OCI-LY7 (cell line): ENCODE data around the gene ZC3H18. TPM values are rescaled to one million over a fixed set of nuclear protein-coding genes. Genes with fewer than 3 reads are reported as not detected.

ENCODE experiments used
- BruUV-seq: library from RNA; stranded (reverse); fragments of 400-500 nt; replicated peaks from 2 replicates; lab custom pipeline; 2021; lab: Mats Ljungman, UMichigan
- CTCF ChIA-PET: fragments of 300-600 bp; sonication (Branson Sonifier 250); formaldehyde crosslinking; loops from one replicate; lab custom pipeline; 2022; ENCODE audit warnings: antibody characterized with exemption; ENCODE audit not compliant: unreplicated experiment; lab: Charles Lee
- POLR2A ChIA-PET: fragments of 300-600 bp; sonication (Branson Sonifier 250); formaldehyde crosslinking; loops from one replicate; lab custom pipeline; 2022; ENCODE audit warnings: antibody characterized with exemption; lab: Charles Lee
- DNase-seq: peaks from one replicate; pipeline ENCODE4 v3.0.0-alpha.2; 2015; ENCODE audit warnings: low spot score
- H2AFZ ChIP-seq: fragments of 200-600 bp; sonication (generic), shearing (Covaris generic); 2 replicates; pipeline ENCODE4 v1.6.1; 2014; ENCODE audit warnings: mild to moderate bottlenecking, antibody characterized with exemption, low read length, moderate library complexity
- H3K27ac ChIP-seq: fragments of 200-600 bp; sonication (generic); 2 replicates; pipeline ENCODE4 v1.5.1; 2014; ENCODE audit warnings: mixed run types, low read depth, mild to moderate bottlenecking, moderate library complexity, low read length, inconsistent platforms; ENCODE audit not compliant: poor library complexity, severe bottlenecking
- H3K36me3 ChIP-seq: fragments of 200-600 bp; sonication (generic); 2 replicates; pipeline ENCODE4 v1.6.1; 2014; ENCODE audit warnings: mild to moderate bottlenecking, antibody characterized with exemption, low read length, moderate library complexity, mixed read lengths; ENCODE audit not compliant: insufficient read depth
- H3K4me1 ChIP-seq: fragments of 200-600 bp; sonication (generic); 2 replicates; pipeline ENCODE4 v1.5.1; 2014; ENCODE audit warnings: mild to moderate bottlenecking, low read length; ENCODE audit not compliant: insufficient read depth, poor library complexity, severe bottlenecking
- H3K4me2 ChIP-seq: fragments of 200-600 bp; sonication (generic); 2 replicates; pipeline ENCODE4 v1.6.1; 2014; ENCODE audit warnings: mild to moderate bottlenecking, low read length
- H3K4me3 ChIP-seq: fragments of 200-600 bp; sonication (generic); 2 replicates; pipeline ENCODE4 v1.5.1; 2014; ENCODE audit warnings: mild to moderate bottlenecking, low read depth, low read length; ENCODE audit not compliant: poor library complexity, severe bottlenecking
- H3K79me2 ChIP-seq: fragments of 200-600 bp; sonication (generic); 2 replicates; pipeline ENCODE4 v1.6.1; 2016; ENCODE audit warnings: low read depth, mild to moderate bottlenecking, low read length, moderate library complexity, mixed read lengths; ENCODE audit not compliant: insufficient read depth
- H3K9me2 ChIP-seq: fragments of 200-600 bp; sonication (generic); 2 replicates; pipeline ENCODE4 v1.6.1; 2016; ENCODE audit warnings: mild to moderate bottlenecking, low read length, mixed read lengths; ENCODE audit not compliant: insufficient read depth
- H3K9me3 ChIP-seq: fragments of 200-600 bp; sonication (generic); 2 replicates; pipeline ENCODE4 v1.6.1; 2014; ENCODE audit warnings: mild to moderate bottlenecking, mixed run types, low read length, mixed read lengths
- H4K20me1 ChIP-seq: fragments of 200-600 bp; sonication (generic); 2 replicates; pipeline ENCODE4 v1.6.1; 2014; ENCODE audit warnings: mild to moderate bottlenecking, antibody characterized with exemption, low read length, moderate library complexity, mixed read lengths; ENCODE audit not compliant: insufficient read depth
- CTCF ChIP-seq: fragments of 200-600 bp; sonication (generic); conservative IDR thresholded peaks from 2 replicates; pipeline ENCODE4 v1.5.1; 2014; ENCODE audit warnings: mild to moderate bottlenecking, antibody characterized with exemption, low read length, moderate library complexity, mixed read lengths
- EZH2phosphoT487 ChIP-seq: fragments of 200-600 bp; sonication (generic); IDR thresholded peaks from 2 replicates; pipeline ENCODE4 v1.6.1; 2018; ENCODE audit warnings: low read depth, borderline replicate concordance, mild to moderate bottlenecking, mixed run types, antibody characterized with exemption, low read length, moderate library complexity, mixed read lengths
- intact Hi-C: fragments of 100-400 bp; cut with micrococcal nuclease; formaldehyde crosslinking; loops from one replicate; pipeline ENCODE4 v1.10.0; 2022; ENCODE audit not compliant: unreplicated experiment
- total RNA-seq, 2 experiments: library from RNA; depleted of rRNA in 1 of 2; stranded (reverse); fragments of >200 nt in 1 of 2; shearing (Covaris generic) in 1 of 2; gene quantifications; 2 replicates each; pipeline ENCODE4 v1.2.3, GENCODE V29; 2014 to 2022

The ZC3H18 gene
- total RNA-seq, 2 experiments from 2014 or later, result 22.2 to 79.0 TPM

- H3K4me3 ChIP-seq, result no peak overlapping the region
- no peaks in the 10 kb centered on the region for H3K9me2 ChIP-seq
- CTCF ChIA-PET, result no interaction called here
- POLR2A ChIA-PET, result no interaction called here
- no peak for DNase-seq
- BruUV-seq, result no TSS peak
- no peak overlapping the region for H3K4me2 ChIP-seq
- no peak overlapping the region for H2AFZ ChIP-seq
- H3K27ac ChIP-seq, result no peak overlapping the region
- intact Hi-C loops, result no loop called here
- peaks cover 31% of the 10 kb centered on the region for H3K79me2 ChIP-seq
- peaks cover 17% of the 10 kb centered on the region for H3K4me1 ChIP-seq
- no peaks in the 10 kb centered on the region for H3K9me3 ChIP-seq
- H4K20me1 ChIP-seq, result peaks cover 17% of the 10 kb centered on the region
- TF ChIP-seq EZH2phosphoT487, result no peak
- no peak for TF ChIP-seq CTCF
- peaks cover 78% of the 10 kb centered on the region for H3K36me3 ChIP-seq
Measured at GRCh38 chr16:88645941-88646340, 75.7 kb downstream of the ZC3H18 start.

- ChIA-PET CTCF (no interaction called here), POLR2A (no interaction called here)
- Histone ChIP-seq H3K4me3 (no peak overlapping the region), H4K20me1 (peaks cover 17% of the 10 kb centered on the region), H3K4me1 (peaks cover 21% of the 10 kb centered on the region), H3K27ac (no peak overlapping the region), H3K4me2 (no peak overlapping the region), H3K9me2 (no peaks in the 10 kb centered on the region), H3K79me2 (peaks cover 31% of the 10 kb centered on the region), H3K36me3 (peaks cover 78% of the 10 kb centered on the region), H2AFZ (no peak overlapping the region), H3K9me3 (no peaks in the 10 kb centered on the region)
- TF ChIP-seq EZH2phosphoT487 (no peak), CTCF (no peak)
- intact Hi-C loops, result no loop called here
- DNase-seq, result no peak
- BruUV-seq, result no TSS peak
Measured at GRCh38 chr16:88646345-88647034, 76.3 kb downstream of the ZC3H18 start.
